Left ventricle myocardium superior (tissue), 1 donor: ENCODE results near the gene OTOP3. TPM values are rescaled to one million over a fixed set of nuclear protein-coding genes. Genes with fewer than 3 reads are reported as not detected.

ENCODE experiments used
- total RNA-seq: library from RNA; stranded (reverse); fragmentation: NEBNext Ultra II Directional; extraction: Animal tissue kit (Norgen Biotek cat#: 25700); gene quantifications from one replicate; pipeline ENCODE4 v1.2.1, GENCODE V29; 2021
- donor health status: DM: no; HTN: yes; CAD: no; lungs with severe emphysema.

OTOP3 gene
- total RNA-seq, 1 donor from 2014 or later, result not detected

Other genes starting within 250 kb of the OTOP3 start
- gene CD300LF, start 223.0 kb upstream of the OTOP3 start, total RNA-seq, result not detected
- gene RAB37, start 198.6 kb upstream of the OTOP3 start, total RNA-seq, result 2.8 TPM
- gene NHERF1, start 187.3 kb upstream of the OTOP3 start, total RNA-seq, result 16.0 TPM
- 21.1 TPM for gene NAT9, start 159.6 kb upstream of the OTOP3 start, total RNA-seq
- gene GRIN2C, start 76.0 kb upstream of the OTOP3 start, total RNA-seq, result 0.52 TPM
- 4.5 TPM for gene FDXR, start 62.9 kb upstream of the OTOP3 start, total RNA-seq
- gene FADS6, start 42.3 kb upstream of the OTOP3 start, total RNA-seq, result not detected
- not detected for gene USH1G, start 12.6 kb upstream of the OTOP3 start, total RNA-seq
- not detected for gene OTOP2, start 11.6 kb upstream of the OTOP3 start, total RNA-seq
- gene HID1, start 36.9 kb downstream of the OTOP3 start, total RNA-seq, result 11.2 TPM
- gene CDR2L, start 51.7 kb downstream of the OTOP3 start, total RNA-seq, result 18.3 TPM
- 51.5 TPM for gene MRPL58, start 76.8 kb downstream of the OTOP3 start, total RNA-seq
- gene ATP5PD, start 111.1 kb downstream of the OTOP3 start, total RNA-seq, result 937 TPM
- 24.1 TPM for gene KCTD2, start 111.3 kb downstream of the OTOP3 start, total RNA-seq
- gene SLC16A5, start 152.1 kb downstream of the OTOP3 start, total RNA-seq, result 7.2 TPM
- gene ARMC7, start 174.1 kb downstream of the OTOP3 start, total RNA-seq, result 6.0 TPM
- 25.5 TPM for gene NT5C, start 195.8 kb downstream of the OTOP3 start, total RNA-seq
- 14.0 TPM for gene JPT1, start 218.6 kb downstream of the OTOP3 start, total RNA-seq
- 221 TPM for gene SUMO2, start 247.1 kb downstream of the OTOP3 start, total RNA-seq